ENCODE data around the gene EPN3.

EPN3 gene

GRCh38 chr17:50518384-50519023 is 14.0 kb upstream of the EPN3 start:
- no peak for DNase-seq (ENCODE audit: insufficient read length, low spot score)
- no peak for TF ChIP-seq POLR2AphosphoS5 (IDR thresholded peaks at IDR 0.05; ENCODE audit: low read depth, low read length)
- TF ChIP-seq POLR2A (IDR thresholded peaks at IDR 0.05; ENCODE audit: low read depth, low read length), result no peak
- TF ChIP-seq PAX5 (IDR thresholded peaks at IDR 0.05; ENCODE audit: insufficient read depth, low read length, severe bottlenecking), result no peak
- no peak for TF ChIP-seq TAF1 (IDR thresholded peaks at IDR 0.05; ENCODE audit: low read depth, low read length)
- TF ChIP-seq SPI1 (IDR thresholded peaks at IDR 0.05; ENCODE audit: low read depth, low read length), result no peak
- no peak for TF ChIP-seq POU2F2 (IDR thresholded peaks at IDR 0.05; ENCODE audit: low read depth, low read length)
- FAIRE-seq, result no peak

- FAIRE-seq, result no peak
- TF ChIP-seq SPI1 (IDR thresholded peaks at IDR 0.05; ENCODE audit: low read depth, low read length) (no peak), POLR2AphosphoS5 (IDR thresholded peaks at IDR 0.05; ENCODE audit: low read depth, low read length) (no peak), POLR2A (IDR thresholded peaks at IDR 0.05; ENCODE audit: low read depth, low read length) (no peak), PAX5 (IDR thresholded peaks at IDR 0.05; ENCODE audit: insufficient read depth, low read length, severe bottlenecking) (no peak), POU2F2 (IDR thresholded peaks at IDR 0.05; ENCODE audit: low read depth, low read length) (no peak), TAF1 (IDR thresholded peaks at IDR 0.05; ENCODE audit: low read depth, low read length) (no peak)
- no peak for DNase-seq (ENCODE audit: insufficient read length, low spot score)
Observed at GRCh38 chr17:50519141-50519834, 13.2 kb upstream of the EPN3 start.

- no peak for FAIRE-seq
- TF ChIP-seq POLR2A (IDR thresholded peaks at IDR 0.05; ENCODE audit: low read depth, low read length) (no peak), TAF1 (IDR thresholded peaks at IDR 0.05; ENCODE audit: low read depth, low read length) (no peak), POLR2AphosphoS5 (IDR thresholded peaks at IDR 0.05; ENCODE audit: low read depth, low read length) (no peak), PAX5 (IDR thresholded peaks at IDR 0.05; ENCODE audit: insufficient read depth, low read length, severe bottlenecking) (no peak), SPI1 (IDR thresholded peaks at IDR 0.05; ENCODE audit: low read depth, low read length) (no peak), POU2F2 (IDR thresholded peaks at IDR 0.05; ENCODE audit: low read depth, low read length) (no peak)
Observed at GRCh38 chr17:50520483-50520882, 12.1 kb upstream of the EPN3 start.

GRCh38 chr17:50521514-50521913 is 11.0 kb upstream of the EPN3 start:
- no peak for FAIRE-seq
- no peak for DNase-seq (ENCODE audit: insufficient read length, low spot score)
- TF ChIP-seq TAF1 (IDR thresholded peaks at IDR 0.05; ENCODE audit: low read depth, low read length) (no peak), PAX5 (IDR thresholded peaks at IDR 0.05; ENCODE audit: insufficient read depth, low read length, severe bottlenecking) (no peak), POU2F2 (IDR thresholded peaks at IDR 0.05; ENCODE audit: low read depth, low read length) (no peak), SPI1 (IDR thresholded peaks at IDR 0.05; ENCODE audit: low read depth, low read length) (no peak), POLR2A (IDR thresholded peaks at IDR 0.05; ENCODE audit: low read depth, low read length) (no peak), POLR2AphosphoS5 (IDR thresholded peaks at IDR 0.05; ENCODE audit: low read depth, low read length) (no peak)

More at GRCh38 chr17:50520483-50520882, 12.1 kb upstream of the EPN3 start:
- DNase-seq (ENCODE audit: insufficient read length, low spot score), result no peak

- DNase-seq (ENCODE audit: insufficient read length, low spot score) (no peak), FAIRE-seq (no peak)
- TF ChIP-seq SPI1 (IDR thresholded peaks at IDR 0.05; ENCODE audit: low read depth, low read length), result no peak
Observed at GRCh38 chr17:50522766-50523165, 9.8 kb upstream of the EPN3 start.

- FAIRE-seq, result no peak
- TF ChIP-seq PAX5 (IDR thresholded peaks at IDR 0.05; ENCODE audit: insufficient read depth, low read length, severe bottlenecking) (no peak), TAF1 (IDR thresholded peaks at IDR 0.05; ENCODE audit: low read depth, low read length) (no peak), POU2F2 (IDR thresholded peaks at IDR 0.05; ENCODE audit: low read depth, low read length) (no peak), POLR2AphosphoS5 (IDR thresholded peaks at IDR 0.05; ENCODE audit: low read depth, low read length) (no peak), SPI1 (IDR thresholded peaks at IDR 0.05; ENCODE audit: low read depth, low read length) (no peak), POLR2A (IDR thresholded peaks at IDR 0.05; ENCODE audit: low read depth, low read length) (no peak)
- DNase-seq (ENCODE audit: insufficient read length, low spot score), result no peak
Observed at GRCh38 chr17:50523208-50523607, 9.3 kb upstream of the EPN3 start.

- TF ChIP-seq TAF1 (IDR thresholded peaks at IDR 0.05; ENCODE audit: low read depth, low read length), result no peak
- TF ChIP-seq SPI1 (IDR thresholded peaks at IDR 0.05; ENCODE audit: low read depth, low read length), result no peak
- no peak for TF ChIP-seq POLR2AphosphoS5 (IDR thresholded peaks at IDR 0.05; ENCODE audit: low read depth, low read length)
- no peak for TF ChIP-seq POLR2A (IDR thresholded peaks at IDR 0.05; ENCODE audit: low read depth, low read length)
- no peak for TF ChIP-seq POU2F2 (IDR thresholded peaks at IDR 0.05; ENCODE audit: low read depth, low read length)
- TF ChIP-seq PAX5 (IDR thresholded peaks at IDR 0.05; ENCODE audit: insufficient read depth, low read length, severe bottlenecking), result no peak
- DNase-seq (ENCODE audit: insufficient read length, low spot score) (no peak), FAIRE-seq (no peak)
Observed at GRCh38 chr17:50524838-50525237, 7.7 kb upstream of the EPN3 start.

- TF ChIP-seq POU2F2 (IDR thresholded peaks at IDR 0.05; ENCODE audit: low read depth, low read length) (no peak), TAF1 (IDR thresholded peaks at IDR 0.05; ENCODE audit: low read depth, low read length) (no peak), PAX5 (IDR thresholded peaks at IDR 0.05; ENCODE audit: insufficient read depth, low read length, severe bottlenecking) (no peak), POLR2A (IDR thresholded peaks at IDR 0.05; ENCODE audit: low read depth, low read length) (no peak), SPI1 (IDR thresholded peaks at IDR 0.05; ENCODE audit: low read depth, low read length) (no peak), POLR2AphosphoS5 (IDR thresholded peaks at IDR 0.05; ENCODE audit: low read depth, low read length) (no peak)
- FAIRE-seq, result no peak
- DNase-seq (ENCODE audit: insufficient read length, low spot score), result no peak
Observed at GRCh38 chr17:50527155-50527762, 5.3 kb upstream of the EPN3 start.

- no peak for FAIRE-seq
- no peak for DNase-seq (ENCODE audit: insufficient read length, low spot score)
- TF ChIP-seq TAF1 (IDR thresholded peaks at IDR 0.05; ENCODE audit: low read depth, low read length), result no peak
- no peak for TF ChIP-seq PAX5 (IDR thresholded peaks at IDR 0.05; ENCODE audit: insufficient read depth, low read length, severe bottlenecking)
- TF ChIP-seq POU2F2 (IDR thresholded peaks at IDR 0.05; ENCODE audit: low read depth, low read length), result no peak
- TF ChIP-seq SPI1 (IDR thresholded peaks at IDR 0.05; ENCODE audit: low read depth, low read length), result no peak
- TF ChIP-seq POLR2A (IDR thresholded peaks at IDR 0.05; ENCODE audit: low read depth, low read length), result no peak
- TF ChIP-seq POLR2AphosphoS5 (IDR thresholded peaks at IDR 0.05; ENCODE audit: low read depth, low read length), result no peak
Observed at GRCh38 chr17:50527949-50528474, 4.5 kb upstream of the EPN3 start.
